ENCODE results near the gene SLC29A1. TPM values are rescaled to one million over a fixed set of nuclear protein-coding genes. Genes with fewer than 3 reads are reported as not detected.

The SLC29A1 gene
- total RNA-seq, 1 donor = 26.9 TPM

DNA sequence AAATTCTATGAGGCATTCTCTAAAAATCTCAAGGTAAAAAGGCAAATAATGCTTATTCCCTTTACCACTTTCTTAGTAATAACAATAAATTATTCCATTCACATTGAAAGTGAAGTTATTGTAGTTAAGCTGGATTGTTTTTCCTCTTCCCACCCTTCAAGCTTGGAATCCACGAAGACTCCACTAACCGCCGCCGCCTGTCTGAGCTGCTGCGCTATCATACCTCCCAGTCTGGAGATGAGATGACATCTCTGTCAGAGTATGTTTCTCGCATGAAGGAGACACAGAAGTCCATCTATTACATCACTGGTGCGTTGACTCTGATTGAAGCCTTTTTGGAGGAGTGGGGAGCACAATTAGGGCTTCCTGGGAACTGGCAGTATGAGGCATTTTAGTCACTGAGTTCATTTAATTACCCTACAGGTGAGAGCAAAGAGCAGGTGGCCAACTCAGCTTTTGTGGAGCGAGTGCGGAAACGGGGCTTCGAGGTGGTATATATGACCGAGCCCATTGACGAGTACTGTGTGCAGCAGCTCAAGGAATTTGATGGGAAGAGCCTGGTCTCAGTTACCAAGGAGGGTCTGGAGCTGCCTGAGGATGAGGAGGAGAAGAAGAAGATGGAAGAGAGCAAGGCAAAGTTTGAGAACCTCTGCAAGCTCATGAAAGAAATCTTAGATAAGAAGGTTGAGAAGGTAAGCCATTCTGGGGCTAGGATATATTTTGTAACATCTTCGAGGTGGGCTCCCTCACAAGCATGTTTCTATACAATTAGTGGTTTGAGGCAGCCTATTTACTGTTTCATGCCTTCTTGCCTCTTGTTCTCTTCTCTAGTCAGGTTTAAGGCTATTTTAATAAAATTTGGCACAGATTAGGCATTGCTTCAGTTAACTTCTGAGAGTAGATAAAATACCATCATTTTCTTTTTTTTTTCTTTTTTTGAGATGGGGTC, 28.5 kb downstream of the SLC29A1 start:
- no peak for DNase-seq (ENCODE audit: low read depth in 2 of 3, low spot score in 2 of 3)

GRCh38 chr6:44253307-44254101, 30.1 kb downstream of the SLC29A1 start:
- peak in 1 of 3 donors; percentile 79 for DNase-seq (ENCODE audit: low read depth in 2 of 3, low spot score in 2 of 3)

DNA sequence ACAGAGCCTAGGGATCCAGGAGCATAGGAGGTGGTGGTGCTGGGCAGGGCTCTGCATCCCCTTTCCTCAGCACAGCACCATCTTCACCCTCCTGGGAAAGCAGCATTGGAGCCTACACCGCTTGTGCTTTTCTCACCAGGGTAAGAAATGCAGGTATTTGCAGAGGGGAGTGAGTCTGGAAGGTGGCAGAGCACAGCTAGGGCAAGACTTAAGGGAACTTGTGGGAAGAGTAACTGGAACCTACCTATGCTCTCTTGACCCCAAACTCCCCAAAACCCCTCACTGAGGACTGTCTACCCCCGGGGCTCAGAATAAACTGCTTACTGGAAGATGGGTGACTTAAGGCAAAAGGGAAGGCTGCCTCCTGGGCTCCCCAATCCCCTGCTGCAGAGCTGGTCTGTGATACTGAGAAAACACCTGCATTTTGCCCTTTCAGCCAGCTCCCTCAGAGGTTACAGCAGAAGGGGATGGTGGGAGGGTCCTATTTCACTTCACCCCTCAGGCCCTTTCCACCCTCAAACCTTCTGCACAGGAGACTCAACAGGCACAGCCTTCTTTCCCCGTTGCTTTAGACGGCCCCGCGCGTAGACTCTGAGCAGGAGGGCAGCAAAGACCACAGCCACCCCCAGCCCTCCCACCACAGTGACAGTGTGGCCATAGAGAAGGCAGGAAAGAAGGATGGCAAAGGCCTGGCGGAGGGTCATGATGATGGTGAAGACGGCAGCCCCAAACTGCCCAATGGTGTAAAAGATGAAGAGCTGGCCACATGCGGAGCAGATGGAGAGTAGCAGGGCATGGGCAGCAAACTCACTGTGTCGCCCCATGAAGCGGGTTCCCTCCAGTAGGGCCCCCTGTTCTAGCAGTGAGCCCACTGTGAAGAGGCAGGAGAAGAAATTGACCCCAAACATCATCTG, 31.1 kb downstream of the SLC29A1 start:
- peak in 1 of 3 donors; percentile 31 for DNase-seq (ENCODE audit: low read depth in 2 of 3, low spot score in 2 of 3)

- DNase-seq (ENCODE audit: low read depth in 2 of 3, low spot score in 2 of 3) = no peak
Observed at GRCh38 chr6:44255105-44255808, 31.9 kb downstream of the SLC29A1 start.

- DNase-seq (ENCODE audit: low read depth in 2 of 3, low spot score in 2 of 3) = no peak
Observed at GRCh38 chr6:44255871-44256774, 32.7 kb downstream of the SLC29A1 start.

GRCh38 chr6:44256775-44257024, 33.3 kb downstream of the SLC29A1 start:
- no peak for DNase-seq (ENCODE audit: low read depth in 2 of 3, low spot score in 2 of 3)

GRCh38 chr6:44257025-44257752, 33.8 kb downstream of the SLC29A1 start, which contains the start of gene SLC35B2:
Gene SLC35B2 (minus strand): TSS chr6:44257528. CDS start chr6:44257410, 118 bp downstream.
- DNase-seq (ENCODE audit: low read depth in 2 of 3, low spot score in 2 of 3) = peak; percentile 62 to 67 (median 63)

GRCh38 chr6:44257753-44258324, 34.4 kb downstream of the SLC29A1 start:
- DNase-seq (ENCODE audit: low read depth in 2 of 3, low spot score in 2 of 3) = no peak

GRCh38 chr6:44258325-44258863, 35.0 kb downstream of the SLC29A1 start:
- no peak for DNase-seq (ENCODE audit: low read depth in 2 of 3, low spot score in 2 of 3)

DNA sequence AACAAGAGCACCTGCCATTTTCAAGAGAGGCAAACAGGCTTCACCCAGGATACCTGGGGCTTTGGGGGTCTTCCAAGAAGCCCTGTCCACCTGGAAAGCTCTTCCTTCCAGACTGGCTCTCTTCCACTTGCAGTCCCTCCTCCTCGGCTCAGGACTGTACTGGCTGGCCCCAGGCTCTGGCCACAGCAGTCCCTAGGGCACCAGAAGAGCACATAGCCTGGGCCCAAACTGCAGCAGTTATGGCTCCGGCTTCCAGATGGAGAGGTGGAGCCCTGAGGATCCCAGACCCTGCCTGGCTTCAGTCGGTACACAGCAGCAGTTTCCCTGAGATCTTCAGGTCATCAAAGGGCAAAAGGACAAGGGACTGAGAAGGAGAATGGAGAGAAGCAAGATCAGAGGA, 35.5 kb downstream of the SLC29A1 start:
- DNase-seq (ENCODE audit: low read depth in 2 of 3, low spot score in 2 of 3) = no peak

GRCh38 chr6:44260011-44260410, 36.6 kb downstream of the SLC29A1 start:
- DNase-seq (ENCODE audit: low read depth in 2 of 3, low spot score in 2 of 3) = no peak

DNA sequence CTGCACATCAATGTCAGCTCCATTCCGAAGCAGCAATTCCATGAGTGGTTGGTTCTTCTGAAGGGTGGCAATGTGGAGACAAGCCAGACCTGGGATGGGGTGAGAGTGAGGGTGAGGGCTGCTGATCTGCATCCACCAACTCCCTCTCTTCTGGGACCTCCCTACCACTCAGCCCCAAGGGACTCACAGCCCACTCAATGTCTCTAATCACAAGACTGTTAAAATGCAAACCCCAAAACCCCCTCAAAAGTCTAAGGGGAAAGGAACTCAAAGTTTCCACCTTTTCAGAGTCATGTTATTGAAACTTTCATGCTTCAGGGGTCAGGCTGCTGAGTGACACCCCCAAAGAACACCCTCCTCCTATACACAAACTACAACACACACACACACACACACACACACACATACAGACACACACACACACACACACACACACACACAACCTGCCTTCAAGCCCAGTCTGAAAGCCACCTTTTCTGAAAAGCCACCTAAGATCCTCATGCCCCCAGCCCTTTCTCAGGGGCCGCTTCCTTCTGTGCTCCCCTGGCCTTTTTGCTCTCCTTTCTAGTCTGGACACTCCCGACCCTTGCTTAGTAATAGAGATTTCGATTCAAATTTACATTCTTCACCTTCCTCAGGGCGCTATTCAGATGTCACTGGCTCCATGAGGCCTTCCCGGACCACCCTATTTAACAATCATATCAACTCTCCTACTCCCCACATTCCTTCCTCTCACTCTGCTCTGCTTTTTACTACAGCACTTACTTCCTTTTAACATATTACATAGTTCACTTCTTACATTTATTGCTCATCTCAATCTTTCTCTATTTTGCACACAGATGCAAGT, 37.3 kb downstream of the SLC29A1 start:
- no peak for DNase-seq (ENCODE audit: low read depth in 2 of 3, low spot score in 2 of 3)

GRCh38 chr6:44261581-44261980, 38.2 kb downstream of the SLC29A1 start:
- DNase-seq (ENCODE audit: low read depth in 2 of 3, low spot score in 2 of 3) = no peak

- DNase-seq (ENCODE audit: low read depth in 2 of 3, low spot score in 2 of 3) = no peak
Observed at GRCh38 chr6:44262467-44263353, 39.3 kb downstream of the SLC29A1 start.

GRCh38 chr6:44263354-44264100, 40.1 kb downstream of the SLC29A1 start:
- DNase-seq (ENCODE audit: low read depth in 2 of 3, low spot score in 2 of 3) = peak in 2 of 3 donors; percentile 68 to 71

Measured in hematopoietic multipotent progenitor cell (in vitro differentiated cells).